Astrocyte of the hippocampus (primary cell): ENCODE results near the gene SYT8.

ENCODE experiments used
- DNase-seq: peaks from one replicate; pipeline ENCODE4 v3.0.0; 2011; ENCODE audit warnings: low read depth, low spot score

The SYT8 gene

DNA sequence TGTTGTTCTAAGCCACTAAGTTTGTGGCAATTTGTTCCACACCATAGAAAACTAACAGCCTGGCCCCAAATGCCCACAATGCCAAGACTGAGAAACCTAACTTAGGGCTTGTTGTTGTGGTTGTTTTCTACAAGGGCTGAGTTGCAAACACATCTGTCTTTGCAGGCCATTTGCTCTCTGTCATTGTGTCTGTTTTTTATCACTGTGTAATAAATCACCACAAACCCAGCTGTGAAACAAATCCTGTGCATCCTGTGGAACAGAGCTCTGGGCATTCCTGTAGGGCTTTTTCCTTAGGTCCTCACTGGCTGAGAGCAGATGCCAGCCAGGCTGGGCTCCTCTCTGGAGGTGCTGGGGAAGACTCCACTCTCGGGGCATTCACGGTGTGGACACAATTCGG lies 15.7 kb upstream of the SYT8 start:
- DNase-seq, result no peak

DNA sequence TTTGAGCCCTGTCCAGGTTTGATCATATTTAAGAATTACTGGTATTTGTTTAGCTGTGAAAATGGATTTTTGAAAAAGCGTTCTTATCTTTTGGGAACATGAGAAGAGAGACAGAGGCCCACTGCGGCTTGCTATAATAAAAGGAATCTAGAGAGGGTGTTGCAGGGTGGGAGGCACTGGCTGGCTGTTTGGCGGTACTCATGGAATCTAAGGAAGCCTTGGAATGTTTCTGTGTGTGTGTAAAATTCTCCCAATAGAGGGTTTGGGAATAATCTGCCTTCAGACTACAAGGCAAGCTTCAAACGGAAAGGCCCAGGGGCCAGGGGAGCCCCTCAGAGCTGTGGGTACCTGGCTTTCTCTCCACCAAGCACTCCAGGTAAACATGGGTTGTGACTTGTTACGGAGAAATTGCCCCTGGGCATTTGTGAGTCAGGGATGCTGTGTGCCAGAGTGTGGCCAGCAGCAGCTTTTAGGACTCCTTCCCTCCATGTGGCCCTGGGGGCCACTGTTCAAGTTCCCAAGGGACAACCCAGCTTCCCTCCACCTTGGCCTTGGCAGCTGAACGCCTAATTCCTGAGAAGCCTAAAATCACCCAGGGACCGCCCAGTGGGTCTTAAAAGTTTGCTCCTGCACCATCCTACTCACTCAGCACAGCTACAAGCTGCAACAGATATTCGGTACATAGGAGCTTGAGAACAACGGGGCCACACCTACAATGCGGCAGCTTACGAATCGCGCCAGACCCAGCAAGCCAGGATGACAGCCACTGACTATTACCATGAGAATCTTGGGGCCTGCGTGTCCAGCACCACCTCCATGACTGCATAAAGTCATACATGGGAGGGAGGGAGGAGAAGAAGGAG lies 14.1 kb upstream of the SYT8 start:
- DNase-seq, result peak; percentile 83

DNA sequence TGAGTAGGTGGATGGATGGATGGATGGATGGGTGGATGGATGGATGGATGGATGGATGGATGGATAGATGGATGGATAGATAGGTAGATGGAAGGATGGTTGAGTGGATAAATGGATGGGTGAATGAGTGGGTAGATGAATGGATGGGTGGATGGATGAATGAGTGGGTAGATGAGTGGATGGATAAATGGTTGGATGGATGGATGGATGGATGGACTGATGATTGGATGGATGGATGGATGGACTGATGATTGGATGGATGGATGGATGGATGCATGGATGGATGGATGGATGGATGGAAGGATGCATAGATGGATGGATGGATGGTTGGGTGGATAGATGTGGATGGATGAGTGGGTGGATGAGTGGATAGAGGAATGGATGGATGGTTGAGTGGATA lies 13.2 kb upstream of the SYT8 start:
- DNase-seq, result no peak

DNA sequence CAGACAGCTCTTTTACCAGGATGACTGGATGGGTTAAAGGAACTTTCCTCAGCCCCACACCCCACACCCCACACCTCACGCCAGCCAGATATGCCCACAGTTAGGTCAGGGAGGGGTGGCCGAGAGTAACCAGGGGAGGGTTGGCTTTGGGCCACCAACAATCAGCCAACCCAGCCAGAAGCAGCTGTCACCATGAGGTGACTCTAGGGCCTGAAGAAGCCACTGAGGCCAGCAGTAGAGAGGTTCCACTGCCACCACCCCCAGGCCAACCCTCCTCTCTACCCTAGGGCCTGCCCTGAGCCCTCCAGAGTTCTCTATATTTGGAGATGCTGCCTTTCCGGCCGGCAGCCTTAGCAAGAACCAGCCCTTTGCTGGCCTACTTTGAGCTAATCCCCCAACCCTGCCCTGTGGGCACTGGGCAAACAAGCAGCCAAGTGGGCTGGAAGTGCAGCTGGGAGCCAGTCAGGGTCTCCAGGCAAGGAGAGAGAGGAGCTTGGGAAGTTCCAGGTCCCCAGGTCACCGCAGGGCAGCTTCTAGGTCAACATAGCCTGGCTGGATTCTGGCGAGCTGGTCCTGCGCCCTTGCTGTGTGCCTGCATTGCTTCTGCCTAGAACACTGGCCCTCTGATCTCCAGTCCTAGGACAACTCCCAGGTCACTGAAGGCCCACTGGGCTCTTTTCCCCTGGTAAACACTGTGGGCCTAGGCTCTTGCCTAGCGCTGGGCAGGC lies 12.0 kb upstream of the SYT8 start:
- no peak for DNase-seq

DNA sequence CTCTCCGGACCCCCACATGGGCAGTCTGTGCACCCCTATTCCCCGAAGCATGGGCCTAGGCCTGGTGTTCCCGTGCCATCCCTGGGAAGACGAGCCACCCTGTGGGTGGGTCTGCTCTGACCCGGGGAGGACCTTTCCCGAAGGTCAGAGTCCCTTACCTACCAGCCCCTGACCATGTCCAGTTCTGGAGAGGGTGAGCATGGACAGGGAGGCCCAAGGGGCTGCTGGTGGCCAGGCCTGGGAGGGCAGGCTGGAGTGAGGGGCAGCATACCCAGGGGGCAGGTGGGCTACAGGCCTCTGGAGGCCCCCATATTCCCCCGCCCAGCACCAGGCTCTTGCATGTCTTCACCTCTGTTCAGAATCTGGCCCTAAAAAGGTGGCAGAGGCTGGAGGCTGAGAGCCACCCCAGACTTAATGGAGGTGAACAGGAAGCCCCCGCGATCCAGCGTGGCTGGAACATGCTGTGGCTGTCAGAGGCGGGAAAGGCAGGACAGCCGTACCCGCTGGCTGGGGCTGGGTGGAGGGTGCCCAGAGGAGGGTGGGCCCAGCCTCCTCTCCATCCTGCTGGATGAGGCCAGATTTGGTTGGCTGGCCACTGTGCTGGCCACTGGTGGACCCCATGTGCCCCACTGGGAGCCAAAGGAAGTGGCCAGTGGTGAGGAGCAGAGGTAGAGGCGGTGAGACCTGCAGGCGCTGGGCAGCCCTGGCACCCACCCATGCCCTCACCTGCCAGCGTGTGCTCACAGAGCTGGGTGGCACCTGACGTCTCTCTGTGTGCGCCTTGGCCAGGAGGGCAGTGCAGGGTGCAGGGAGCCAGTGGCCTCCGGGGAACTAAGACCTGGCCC lies 11.2 kb upstream of the SYT8 start:
- DNase-seq, result no peak

DNA sequence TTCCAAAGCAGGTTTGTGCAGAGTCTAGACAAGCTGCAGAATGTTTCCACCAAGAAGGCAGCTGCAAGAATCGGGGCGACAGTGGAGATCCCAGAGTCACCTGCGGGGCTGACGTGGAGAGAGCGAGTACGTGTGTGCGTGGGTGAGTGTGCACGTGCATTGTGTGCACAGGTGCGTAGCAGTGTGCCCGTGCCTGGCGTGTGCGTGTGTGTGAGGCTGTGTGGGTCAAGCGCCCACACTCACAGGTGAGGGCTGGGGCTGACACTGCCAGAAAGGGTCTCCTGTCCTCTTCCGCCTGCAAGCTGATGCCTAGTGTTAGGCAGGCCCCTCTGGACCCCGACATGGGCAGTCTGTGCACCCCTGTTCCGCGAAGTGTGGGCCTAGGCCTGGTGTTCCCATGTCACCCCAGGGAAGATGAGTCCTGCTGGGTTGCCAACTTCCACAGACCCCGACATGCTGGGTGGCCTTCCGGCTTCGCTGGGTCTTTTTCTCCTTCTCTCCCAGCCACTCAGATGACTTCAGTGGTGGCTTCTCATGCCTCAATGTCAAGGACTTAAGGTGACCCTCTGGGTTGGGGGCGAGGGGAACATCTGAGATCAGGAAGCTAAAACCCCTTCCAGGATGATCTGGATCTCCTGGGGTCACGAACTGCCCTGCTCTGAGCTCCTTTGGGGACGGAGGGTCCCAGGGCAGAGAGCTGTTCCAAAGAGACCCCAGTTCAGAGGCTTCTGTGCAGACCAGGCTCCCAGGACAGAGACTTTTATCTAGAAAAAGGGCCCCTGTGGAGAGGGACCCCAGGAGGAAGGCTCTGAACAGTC lies 10.4 kb upstream of the SYT8 start:
- no peak for DNase-seq

DNA sequence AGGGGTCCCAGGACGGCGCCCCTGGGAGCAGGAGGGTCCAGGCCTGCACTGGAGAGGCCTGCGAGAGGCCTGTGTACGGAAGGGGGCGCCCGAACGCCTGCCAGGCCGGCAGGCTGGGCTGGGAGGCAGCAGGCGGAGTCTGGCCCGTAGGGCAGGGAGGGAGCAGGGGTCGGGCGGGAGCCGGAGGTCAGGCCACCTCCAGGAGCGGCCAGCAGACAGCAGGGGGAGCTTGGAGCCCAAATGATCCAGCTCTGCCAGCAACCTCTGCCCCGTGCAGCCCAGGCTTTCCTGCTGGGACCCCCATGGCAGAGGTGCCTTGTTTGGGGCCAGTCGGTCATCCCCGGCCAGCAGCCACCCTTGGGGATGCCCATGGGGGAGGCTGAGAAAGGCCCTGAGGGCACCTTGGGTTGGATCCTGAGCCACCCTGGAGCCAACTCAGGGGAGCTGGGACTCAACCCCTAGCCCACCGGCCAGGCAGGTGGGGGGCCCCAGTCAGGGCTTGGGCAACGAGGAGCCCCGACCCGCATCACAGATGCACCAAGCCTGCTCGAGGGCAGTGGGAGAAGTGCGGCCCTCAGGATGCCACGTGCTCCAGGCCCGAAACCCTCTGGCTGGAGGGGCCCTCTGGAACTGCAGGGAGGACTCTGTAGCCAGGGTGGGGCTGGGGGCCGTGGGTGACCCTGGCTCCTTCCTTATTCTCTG lies 9.6 kb upstream of the SYT8 start:
- peak; percentile 78 for DNase-seq

DNA sequence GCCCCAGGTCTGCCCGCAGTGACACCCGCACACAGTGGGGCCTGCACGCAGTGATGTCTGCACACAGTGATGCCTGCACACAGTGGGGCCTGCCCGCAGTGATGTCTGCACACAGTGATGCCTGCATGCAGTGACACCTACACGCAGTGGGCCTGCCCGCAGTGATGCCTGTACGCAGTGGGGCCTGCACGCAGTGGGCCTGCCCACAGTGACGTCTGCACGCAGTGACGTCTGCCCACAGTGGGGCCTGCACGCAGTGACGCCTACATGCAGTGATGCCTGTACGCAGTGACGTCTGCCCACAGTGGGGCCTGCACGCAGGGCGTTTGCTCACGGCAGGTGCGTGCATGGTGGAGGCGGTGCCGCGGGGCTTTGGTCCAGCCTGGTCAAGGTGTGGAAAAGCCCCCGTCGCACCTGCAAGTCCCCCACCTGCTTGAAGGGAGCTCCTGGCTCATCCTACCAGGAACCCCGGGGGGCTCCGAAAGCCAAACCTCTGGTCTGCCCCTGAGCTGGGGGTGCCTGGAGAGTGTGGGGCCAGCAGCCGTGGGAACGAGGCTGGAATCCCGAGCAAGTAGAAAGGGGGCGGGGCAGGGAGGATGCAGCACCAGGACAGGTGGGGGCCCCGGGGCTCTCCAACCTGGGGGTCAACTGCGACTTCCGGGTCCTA lies 8.9 kb upstream of the SYT8 start:
- DNase-seq, result no peak

DNA sequence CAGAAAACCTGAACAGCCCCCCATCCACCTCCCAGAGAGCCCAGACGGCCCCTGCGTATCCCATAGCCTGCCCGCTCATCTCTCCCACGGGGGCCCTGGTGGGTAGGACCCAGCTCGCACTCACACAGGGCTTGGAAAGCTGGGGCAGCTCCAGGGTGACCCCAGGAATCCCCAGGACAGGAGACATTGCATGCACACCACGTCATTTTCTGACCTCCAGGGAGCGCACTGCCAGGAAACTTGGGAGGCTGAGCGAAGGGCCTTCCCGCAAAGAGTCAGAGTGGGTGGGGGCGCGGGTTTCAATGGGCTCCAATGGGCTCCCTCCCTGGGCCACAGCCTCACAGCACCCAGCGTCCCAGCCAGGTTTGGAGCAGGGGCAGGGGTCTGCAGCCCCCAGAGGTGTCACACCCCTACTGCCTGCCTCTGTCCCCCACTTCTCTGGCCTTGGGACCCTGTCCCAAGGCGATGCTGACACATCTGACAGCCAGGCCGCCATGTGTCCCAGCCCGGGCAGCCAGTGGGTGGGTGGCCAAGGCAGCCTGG lies 8.2 kb upstream of the SYT8 start:
- DNase-seq, result peak; percentile 94

DNA sequence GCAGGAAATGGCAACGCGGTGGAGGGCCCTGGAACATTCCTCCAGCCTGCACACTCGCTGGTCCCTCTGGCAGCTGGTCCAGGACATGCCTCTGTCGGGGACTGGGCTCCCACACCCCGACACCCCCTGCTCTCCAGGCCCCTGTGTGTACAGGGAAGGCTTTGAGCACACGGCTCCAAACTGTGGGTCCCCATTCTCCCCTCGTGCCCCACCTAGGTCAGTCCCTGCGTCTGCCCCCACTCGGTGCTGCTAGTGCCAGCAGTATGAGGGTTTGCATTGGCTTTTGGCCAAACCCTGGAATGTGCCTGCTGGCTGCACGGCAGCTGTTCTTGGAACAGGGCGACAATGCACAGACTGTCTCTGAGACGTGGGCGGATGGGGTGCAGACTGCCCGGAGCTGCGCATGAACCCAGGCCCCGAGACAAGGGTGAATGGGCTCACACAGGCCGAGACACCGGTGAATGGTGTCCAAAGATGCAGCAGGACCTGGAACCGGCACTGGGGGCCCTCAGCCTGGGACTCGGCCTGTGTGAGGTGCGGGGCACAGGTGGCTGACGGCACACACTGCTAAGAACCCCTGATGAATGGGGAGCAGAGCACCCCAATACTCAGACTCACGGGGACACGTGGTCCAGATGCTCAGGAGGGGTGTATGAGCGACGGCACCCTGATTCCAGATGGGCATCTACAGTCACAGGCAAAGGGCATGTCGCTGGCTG lies 7.5 kb upstream of the SYT8 start:
- DNase-seq, result peak; percentile 98

DNA sequence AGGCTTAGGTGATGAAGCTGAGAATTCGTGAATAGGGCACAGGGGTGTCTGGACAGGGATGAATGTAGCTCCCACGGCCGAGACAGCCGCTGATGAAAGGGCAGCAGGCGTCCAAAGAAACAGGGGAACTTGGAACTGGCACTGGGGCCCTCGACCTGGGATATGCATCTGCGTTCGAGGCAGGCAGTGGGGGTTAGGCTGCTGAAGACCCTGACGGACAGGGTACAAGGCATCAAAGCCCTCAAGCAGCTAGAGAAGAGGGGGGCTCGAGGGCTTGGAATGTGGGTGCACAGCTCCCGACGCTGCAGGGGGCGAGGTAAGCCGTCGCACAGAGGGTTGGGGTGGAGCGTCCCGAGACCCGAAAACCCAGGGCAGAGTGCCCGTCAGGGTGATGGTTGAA lies 6.9 kb upstream of the SYT8 start:
- DNase-seq, result peak; percentile 44

DNA sequence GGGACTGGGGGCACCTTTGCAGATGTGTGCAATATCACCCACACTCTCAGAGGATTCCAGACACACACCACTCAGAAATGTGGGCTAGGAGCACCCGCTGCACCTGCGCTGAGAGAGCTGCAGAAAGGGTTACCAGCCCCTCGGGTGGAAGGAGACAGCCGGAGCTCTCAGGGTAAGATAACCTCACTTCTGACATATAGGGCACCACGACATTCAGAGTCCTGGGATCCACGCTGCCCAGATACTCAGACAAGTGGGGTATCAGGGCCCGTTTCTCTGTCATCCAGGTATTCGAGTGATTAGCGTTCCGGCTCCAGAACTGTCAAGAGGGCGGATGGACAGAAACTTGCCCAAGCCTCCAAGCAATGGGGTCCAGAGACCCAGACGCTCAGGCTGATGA lies 6.2 kb upstream of the SYT8 start:
- no peak for DNase-seq

DNA sequence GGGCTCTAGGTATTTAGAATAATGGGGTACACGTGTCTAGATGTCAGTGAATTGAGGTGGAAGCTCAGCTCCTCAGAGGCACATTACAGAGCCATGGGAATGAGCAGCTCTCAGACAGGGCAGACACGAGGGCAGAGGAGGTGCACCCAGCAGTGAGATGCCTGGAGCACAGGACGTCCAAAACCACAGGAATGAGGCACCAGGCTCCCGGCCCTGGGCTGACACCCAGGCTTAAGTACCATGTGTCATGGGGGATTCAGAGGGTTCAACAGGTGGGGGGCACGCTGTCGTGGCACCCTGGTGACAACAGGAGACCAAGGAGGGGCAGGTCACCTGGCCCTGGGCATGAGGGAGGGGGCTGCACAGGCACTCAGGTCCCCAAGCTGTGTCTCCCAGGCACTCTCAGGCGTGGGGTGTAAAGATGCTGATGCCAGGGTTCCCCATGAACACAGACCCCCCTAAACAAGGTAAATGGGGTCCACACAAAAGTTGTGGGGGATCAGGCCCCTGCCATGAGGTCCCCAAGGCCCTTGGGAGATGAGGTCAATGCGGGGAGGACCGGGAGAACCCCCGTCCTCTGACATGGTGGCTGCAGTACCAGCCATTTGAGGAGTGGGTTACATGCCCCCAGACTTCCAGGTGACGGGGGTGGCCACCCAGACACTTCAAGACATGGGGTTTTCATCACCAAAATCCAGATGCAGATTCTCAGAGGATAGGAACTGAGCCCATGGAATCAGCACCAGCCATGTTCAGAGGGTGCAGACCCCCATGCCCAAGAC lies 5.6 kb upstream of the SYT8 start:
- peak; percentile 94 for DNase-seq

DNA sequence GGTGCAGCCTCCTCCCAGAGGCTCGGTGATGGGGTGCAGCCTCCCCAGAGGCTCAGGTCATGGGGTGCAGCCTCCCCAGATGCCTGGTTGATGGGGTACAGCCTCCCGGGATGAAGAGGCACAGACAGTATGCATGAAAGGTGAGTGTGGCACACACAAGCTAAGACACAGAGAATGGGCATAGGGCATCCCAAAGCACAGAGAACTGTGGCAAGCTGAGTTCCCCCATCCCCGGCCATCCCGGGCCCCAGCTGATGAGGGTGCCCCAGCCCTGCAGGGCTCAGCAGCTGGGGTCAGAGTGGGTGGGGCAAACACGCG lies 4.8 kb upstream of the SYT8 start:
- DNase-seq, result no peak

DNA sequence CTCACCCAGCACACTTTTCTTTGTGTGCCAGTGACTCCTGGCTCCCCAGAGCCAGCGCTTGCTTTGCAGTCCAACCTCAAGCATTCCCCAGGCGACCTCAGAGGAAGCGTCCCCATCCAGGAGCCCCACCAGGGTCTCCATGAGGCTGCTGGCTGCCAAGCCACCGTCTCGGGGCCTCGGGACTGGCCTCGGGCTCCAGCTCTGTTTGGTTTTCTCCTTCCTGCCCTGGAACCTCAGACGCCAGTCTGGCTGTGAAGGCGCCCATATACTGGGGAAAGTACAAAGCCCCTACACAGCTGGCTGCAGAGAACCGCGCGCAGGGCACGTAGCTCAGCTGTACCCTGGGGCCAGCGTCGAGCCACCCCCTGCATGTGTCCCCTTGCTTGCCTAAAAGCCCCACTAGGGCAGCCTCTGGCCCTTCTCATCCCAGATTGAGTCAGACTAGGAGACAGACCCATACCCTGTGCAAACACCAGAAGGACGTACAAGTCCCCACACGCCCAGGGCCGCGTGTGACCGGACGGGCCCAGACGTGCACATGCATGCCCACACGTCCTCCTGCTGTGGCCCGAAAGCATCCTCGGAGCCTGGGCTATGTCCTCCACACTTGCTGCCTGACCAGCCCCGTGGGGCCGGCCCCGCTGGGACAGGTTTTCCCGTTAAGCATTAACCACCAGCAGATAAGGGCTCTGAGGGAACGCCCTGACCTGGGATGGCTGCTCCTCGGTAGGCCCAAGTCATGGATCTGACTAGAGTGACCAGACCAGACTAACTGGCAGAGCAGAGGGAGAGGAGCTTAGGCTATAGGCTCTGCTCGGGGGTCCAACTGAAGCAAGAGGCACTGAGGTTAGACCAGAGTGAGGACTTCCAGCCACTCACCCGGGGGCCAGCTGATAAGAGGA lies 4.2 kb upstream of the SYT8 start:
- DNase-seq, result peak; percentile 91

DNA sequence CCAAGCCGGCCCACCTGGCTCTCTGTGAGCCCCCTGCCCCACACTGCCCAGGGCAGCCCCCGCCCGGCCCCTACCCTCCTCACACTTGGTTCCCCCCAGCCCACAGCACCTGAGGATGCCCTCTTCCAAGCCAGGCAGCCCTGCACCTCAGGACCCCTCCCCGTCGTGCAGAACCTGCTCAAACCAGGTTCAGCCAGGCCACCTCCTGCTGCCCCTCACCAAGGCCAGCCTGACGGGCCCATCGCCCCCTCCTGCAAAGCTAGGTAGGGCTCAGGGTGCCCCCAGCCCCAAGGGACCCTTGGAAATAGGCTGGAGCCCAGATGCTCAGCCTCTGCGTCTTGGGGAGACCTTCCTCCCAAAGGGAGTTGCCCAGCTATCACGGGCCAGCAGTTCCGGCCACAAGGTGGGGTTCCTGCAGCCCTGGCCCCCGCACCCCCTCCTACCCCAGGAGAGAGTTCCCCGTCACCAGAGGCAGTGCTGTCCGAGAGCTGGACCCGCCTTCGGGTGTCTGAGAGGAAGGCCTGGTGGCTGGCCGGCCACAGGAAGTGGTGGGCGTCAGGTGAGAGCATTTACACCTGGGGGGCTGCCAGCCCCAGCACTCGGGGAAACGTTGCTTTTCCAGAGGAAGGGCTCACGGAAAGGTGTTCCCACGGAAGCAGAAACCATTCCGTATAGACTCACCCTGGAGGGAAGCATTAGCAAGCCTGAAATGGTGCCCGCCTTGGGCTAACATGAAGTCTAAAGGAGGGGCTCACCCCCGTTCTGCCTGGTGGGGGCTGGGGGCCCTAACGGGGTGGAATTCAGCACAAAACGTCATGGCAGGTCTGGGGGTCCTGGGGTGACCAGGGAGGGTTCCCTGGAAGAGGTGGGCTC lies 3.2 kb upstream of the SYT8 start:
- no peak for DNase-seq
